Measurements from ENCODE around the gene TIAM2. TPM values are rescaled to one million over a fixed set of nuclear protein-coding genes. Genes with fewer than 3 reads are reported as not detected.

TIAM2 gene
- total and polyA plus RNA-seq, 10 of the 15 experiments (the other 5 are each of a cell fraction or from before 2014, with no cell fraction given) = 1.1 to 10.5 (median 2.3) TPM

DNA sequence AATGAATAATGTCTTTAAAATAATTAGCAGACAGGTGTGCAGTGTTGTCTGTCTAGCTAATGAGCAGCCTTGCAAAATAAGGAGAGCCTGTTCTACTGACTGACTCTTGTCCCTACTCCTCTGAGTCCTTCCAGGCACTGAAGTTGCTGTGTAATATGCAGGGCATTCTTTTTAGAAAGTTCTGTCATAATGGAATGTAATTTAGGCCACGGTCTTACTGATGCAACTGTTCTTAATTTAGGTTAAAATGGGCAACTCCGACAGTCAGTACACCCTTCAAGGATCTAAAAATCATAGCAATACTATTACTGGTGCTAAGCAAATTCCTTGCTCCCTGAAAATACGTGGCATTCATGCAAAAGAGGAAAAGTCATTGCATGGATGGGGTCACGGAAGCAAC is 133.9 kb downstream of the TIAM2 start:
- no peak for FAIRE-seq
- no peaks in the 10 kb centered on the region for H4K20me1 ChIP-seq (ENCODE audit: control insufficient read depth, insufficient read depth)
- no peak for DNase-seq (ENCODE audit: low read depth, low spot score)
- no peak overlapping the region for H3K4me2 ChIP-seq (ENCODE audit: control insufficient read depth, insufficient read depth)
- SMC1A ChIA-PET (ENCODE audit: uncharacterized antibody, unreplicated experiment) = interaction anchor here (1.0 to 1.1 kb wide), 2 partner anchors 12 to 19 kb away, joined by 3 to 4 read pairs; no protein-coding TSS in a partner anchor
- H3K27ac ChIP-seq (ENCODE audit: control insufficient read depth, insufficient read depth) = no peak overlapping the region
- no peak overlapping the region for H3K4me3 ChIP-seq
- in situ Hi-C loops (cut with MboI) = no loop called here
- no peaks in the 10 kb centered on the region; a peak in 1 of 4 replicates for H3K27me3 ChIP-seq (replicated peaks in 1 of 2; ENCODE audit: control insufficient read depth in 2 of 2, insufficient read depth in 2 of 2, low read length in 1 of 2)
- H3K9ac ChIP-seq (ENCODE audit: control insufficient read depth, insufficient read depth, low read length) = no peak overlapping the region
- intact Hi-C loops (cut with micrococcal nuclease; ENCODE audit: unreplicated experiment) = no loop called here
- POLR2A ChIA-PET = no interaction called here
- H3K4me1 ChIP-seq (ENCODE audit: control insufficient read depth, insufficient read depth, low read length) = no peaks in the 10 kb centered on the region
- H3K9me3 ChIP-seq (replicated peaks; ENCODE audit: control insufficient read depth, insufficient read depth, low read length) = no peaks in the 10 kb centered on the region
- CTCF ChIA-PET = interaction anchor here (0.6 to 0.8 kb wide), 2 partner anchors 195 to 216 kb away, joined by 3 read pairs; no protein-coding TSS in a partner anchor
- TF ChIP-seq PAX5 (IDR thresholded peaks at IDR 0.05; ENCODE audit: borderline replicate concordance, low read depth, low read length) (no peak), TCF7 (IDR thresholded peaks at IDR 0.05; ENCODE audit: borderline replicate concordance) (no peak), IRF4 (IDR thresholded peaks at IDR 0.05; ENCODE audit: low read depth, low read length) (no peak), GATAD2B (conservative IDR thresholded peaks at IDR 0.05; ENCODE audit: low read depth) (no peak)
- 58% methylated on average over 4 of the region's 4 CpGs for WGBS (ENCODE audit: insufficient coverage, insufficient replicate concordance, low lambda C conversion rate, missing lambda C conversion rate)
- RAD21 ChIA-PET (ENCODE audit: unreplicated experiment) = interaction anchor here (0.7 to 1.2 kb wide), 2 partner anchors 9 to 42 kb away, joined by 3 read pairs; no protein-coding TSS in a partner anchor
- no peak overlapping the region for H2AFZ ChIP-seq (ENCODE audit: control insufficient read depth, low read depth, low read length)
- no peak for ATAC-seq
- no TSS peak for BruUV-seq (replicated peaks)
- H3K79me2 ChIP-seq (ENCODE audit: control insufficient read depth, insufficient read depth, low read length) = no peaks in the 10 kb centered on the region
- H3K36me3 ChIP-seq (ENCODE audit: control insufficient read depth in 2 of 2, insufficient read depth in 2 of 2, low read length in 1 of 2) = no peaks in the 10 kb centered on the region

DNA sequence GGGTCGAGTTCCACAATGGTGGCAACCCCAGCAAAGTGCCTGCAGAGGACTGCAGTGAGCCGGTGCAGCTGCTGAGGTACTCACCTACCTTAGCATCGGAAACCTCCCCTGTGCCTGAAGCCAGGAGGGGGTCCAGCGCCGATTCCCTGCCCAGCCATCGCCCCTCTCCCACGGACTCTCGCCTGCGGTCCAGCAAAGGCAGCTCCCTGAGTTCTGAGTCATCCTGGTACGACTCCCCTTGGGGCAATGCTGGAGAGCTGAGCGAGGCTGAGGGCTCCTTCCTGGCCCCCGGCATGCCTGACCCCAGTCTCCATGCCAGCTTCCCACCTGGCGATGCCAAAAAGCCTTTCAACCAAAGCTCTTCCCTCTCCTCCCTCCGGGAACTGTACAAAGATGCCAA is 134.6 kb downstream of the TIAM2 start:
- RAD21 ChIA-PET (ENCODE audit: unreplicated experiment) = no interaction called here
- H3K4me3 ChIP-seq = no peak overlapping the region
- no peak overlapping the region for H2AFZ ChIP-seq (ENCODE audit: control insufficient read depth, low read depth, low read length)
- POLR2A ChIA-PET = interaction anchor here (0.6 to 1.1 kb wide), 2 partner anchors 28 to 44 kb away, joined by 3 read pairs; no protein-coding TSS in a partner anchor
- no peaks in the 10 kb centered on the region; a peak in 1 of 4 replicates for H3K27me3 ChIP-seq (replicated peaks in 1 of 2; ENCODE audit: control insufficient read depth in 2 of 2, insufficient read depth in 2 of 2, low read length in 1 of 2)
- CTCF ChIA-PET = no interaction called here
- no peaks in the 10 kb centered on the region for H3K36me3 ChIP-seq (ENCODE audit: control insufficient read depth in 2 of 2, insufficient read depth in 2 of 2, low read length in 1 of 2)
- no peak overlapping the region for H3K27ac ChIP-seq (ENCODE audit: control insufficient read depth, insufficient read depth)
- in situ Hi-C loops (cut with MboI) (no loop called here), intact Hi-C loops (cut with micrococcal nuclease; ENCODE audit: unreplicated experiment) (no loop called here)
- BruUV-seq (replicated peaks) = no TSS peak
- no peak for ATAC-seq
- DNase-seq (ENCODE audit: low read depth, low spot score) = no peak
- H3K4me1 ChIP-seq (ENCODE audit: control insufficient read depth, insufficient read depth, low read length) = no peaks in the 10 kb centered on the region
- no peaks in the 10 kb centered on the region for H4K20me1 ChIP-seq (ENCODE audit: control insufficient read depth, insufficient read depth)
- no peaks in the 10 kb centered on the region for H3K79me2 ChIP-seq (ENCODE audit: control insufficient read depth, insufficient read depth, low read length)
- SMC1A ChIA-PET (ENCODE audit: uncharacterized antibody, unreplicated experiment) = interaction anchor here (1.1 kb wide), 1 partner anchor 13 kb away, joined by 3 read pairs; no protein-coding TSS in a partner anchor
- H3K9me3 ChIP-seq (replicated peaks; ENCODE audit: control insufficient read depth, insufficient read depth, low read length) = no peaks in the 10 kb centered on the region
- H3K9ac ChIP-seq (ENCODE audit: control insufficient read depth, insufficient read depth, low read length) = no peak overlapping the region
- WGBS (ENCODE audit: insufficient coverage, insufficient replicate concordance, low lambda C conversion rate, missing lambda C conversion rate) = 62% methylated on average over 14 of the region's 14 CpGs
- FAIRE-seq = no peak
- no peak overlapping the region for H3K4me2 ChIP-seq (ENCODE audit: control insufficient read depth, insufficient read depth)
- TF ChIP-seq IKZF2 (IDR thresholded peaks at IDR 0.05) = no peak
- TF ChIP-seq, protein P1, sequence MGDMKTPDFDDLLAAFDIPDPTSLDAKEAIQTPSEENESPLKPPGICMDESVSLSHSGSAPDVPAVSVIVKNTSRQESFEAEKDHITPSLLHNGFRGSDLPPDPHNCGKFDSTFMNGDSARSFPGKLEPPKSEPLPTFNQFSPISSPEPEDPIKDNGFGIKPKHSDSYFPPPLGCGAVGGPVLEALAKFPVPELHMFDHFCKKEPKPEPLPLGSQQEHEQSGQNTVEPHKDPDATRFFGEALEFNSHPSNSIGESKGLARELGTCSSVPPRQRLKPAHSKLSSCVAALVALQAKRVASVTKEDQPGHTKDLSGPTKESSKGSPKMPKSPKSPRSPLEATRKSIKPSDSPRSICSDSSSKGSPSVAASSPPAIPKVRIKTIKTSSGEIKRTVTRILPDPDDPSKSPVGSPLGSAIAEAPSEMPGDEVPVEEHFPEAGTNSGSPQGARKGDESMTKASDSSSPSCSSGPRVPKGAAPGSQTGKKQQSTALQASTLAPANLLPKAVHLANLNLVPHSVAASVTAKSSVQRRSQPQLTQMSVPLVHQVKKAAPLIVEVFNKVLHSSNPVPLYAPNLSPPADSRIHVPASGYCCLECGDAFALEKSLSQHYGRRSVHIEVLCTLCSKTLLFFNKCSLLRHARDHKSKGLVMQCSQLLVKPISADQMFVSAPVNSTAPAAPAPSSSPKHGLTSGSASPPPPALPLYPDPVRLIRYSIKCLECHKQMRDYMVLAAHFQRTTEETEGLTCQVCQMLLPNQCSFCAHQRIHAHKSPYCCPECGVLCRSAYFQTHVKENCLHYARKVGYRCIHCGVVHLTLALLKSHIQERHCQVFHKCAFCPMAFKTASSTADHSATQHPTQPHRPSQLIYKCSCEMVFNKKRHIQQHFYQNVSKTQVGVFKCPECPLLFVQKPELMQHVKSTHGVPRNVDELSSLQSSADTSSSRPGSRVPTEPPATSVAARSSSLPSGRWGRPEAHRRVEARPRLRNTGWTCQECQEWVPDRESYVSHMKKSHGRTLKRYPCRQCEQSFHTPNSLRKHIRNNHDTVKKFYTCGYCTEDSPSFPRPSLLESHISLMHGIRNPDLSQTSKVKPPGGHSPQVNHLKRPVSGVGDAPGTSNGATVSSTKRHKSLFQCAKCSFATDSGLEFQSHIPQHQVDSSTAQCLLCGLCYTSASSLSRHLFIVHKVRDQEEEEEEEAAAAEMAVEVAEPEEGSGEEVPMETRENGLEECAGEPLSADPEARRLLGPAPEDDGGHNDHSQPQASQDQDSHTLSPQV (IDR thresholded peaks at IDR 0.05) = no peak
- no peak for TF ChIP-seq SMAD1 (IDR thresholded peaks at IDR 0.05; ENCODE audit: low read depth, partially characterized antibody)

All from GM12878 (cell line).